ENCODE results near the gene GALNT15. TPM values are rescaled to one million over a fixed set of nuclear protein-coding genes. Genes with fewer than 3 reads are reported as not detected.

GALNT15 gene
- total and polyA plus RNA-seq, 2 of the 4 experiments (the other 2 are of a cell fraction) = 12.8 to 19.7 TPM

GRCh38 chr3:16183601-16184270 lies 9.3 kb downstream of the GALNT15 start (continued):
- no peak for TF ChIP-seq CHD1 (IDR thresholded peaks at IDR 0.05; ENCODE audit: low read depth, low read length)
- peak; percentile 90 for TF ChIP-seq FOS (IDR thresholded peaks at IDR 0.05; ENCODE audit: low read depth, low read length)
- peak; percentile 92 for TF ChIP-seq CEBPB (IDR thresholded peaks at IDR 0.05; ENCODE audit: low read depth, low read length)

GRCh38 chr3:16186086-16186485 lies 11.6 kb downstream of the GALNT15 start:
- in situ Hi-C loops (cut with MboI; ENCODE audit: low sequenced_read_pairs) = loop anchor here (10.0 kb wide), 1 partner anchor 371 kb away; no protein-coding TSS in a partner anchor

More at GRCh38 chr3:16186086-16186485, 11.6 kb downstream of the GALNT15 start:
- H3K27me3 ChIP-seq (ENCODE audit: control insufficient read depth, insufficient read depth, low read length) = no peaks in the 10 kb centered on the region
- dilution Hi-C loops (cut with HindIII; ENCODE audit: low sequenced_read_pairs, unreplicated experiment) (no loop called here), intact Hi-C loops (cut with micrococcal nuclease) (no loop called here)
- peaks cover 16 to 24% of the 10 kb centered on the region in 2 experiments; a peak in 3 of 4 replicates for H3K79me1 ChIP-seq (ENCODE audit: low read depth in 1 of 2, low read length in 2 of 2)
- no peak overlapping the region for H2AK9ac ChIP-seq (replicated peaks; ENCODE audit: low read depth, low read length, poor library complexity)
- no peak overlapping the region for H3K9ac ChIP-seq (ENCODE audit: low read depth, low read length)
- H3K27ac ChIP-seq (ENCODE audit: insufficient read depth, low read length) = no peak overlapping the region
- H3K9me1 ChIP-seq (ENCODE audit: insufficient read depth, low read length) = peaks cover 32% of the 10 kb centered on the region
- no CpG with 5 or more reads among the region's 1 CpG for WGBS, 2 experiments (ENCODE audit: extremely low coverage in 2 of 2, insufficient read length in 1 of 2)
- no peak overlapping the region for H2BK5ac ChIP-seq (ENCODE audit: low read depth, low read length, poor library complexity, severe bottlenecking)
- H3K18ac ChIP-seq (ENCODE audit: low read depth, low read length) = no peak overlapping the region
- no peaks in the 10 kb centered on the region for H4K20me1 ChIP-seq (ENCODE audit: insufficient read depth, low read length)
- ChIA-PET CTCF (interaction anchor here (0.6 kb wide), 1 partner anchor 91 kb away, joined by 3 read pairs; no protein-coding TSS in a partner anchor), POLR2A (ENCODE audit: unreplicated experiment) (no interaction called here)
- peaks cover 18% of the 10 kb centered on the region for H3K36me3 ChIP-seq (ENCODE audit: control insufficient read depth, insufficient read depth, low read length)
- H2BK15ac ChIP-seq (ENCODE audit: low read depth, low read length) = no peak overlapping the region
- peaks cover 19% of the 10 kb centered on the region for H3K4me1 ChIP-seq (ENCODE audit: control insufficient read depth, insufficient read depth, low read length)
- no peak overlapping the region for H2BK20ac ChIP-seq (ENCODE audit: low read depth, low read length)
- H3K56ac ChIP-seq (ENCODE audit: extremely low read depth, insufficient read depth, low read length) = no peak overlapping the region
- no peak overlapping the region for H2AFZ ChIP-seq (replicated peaks; ENCODE audit: low read length, poor library complexity)
- H3K4ac ChIP-seq (ENCODE audit: low read depth, low read length) = no peak overlapping the region
- ATAC-seq (ENCODE audit: low read depth) (no peak), DNase-seq (peak; percentile 35)
- H2BK120ac ChIP-seq (ENCODE audit: low read depth, low read length) = no peak overlapping the region
- H3K9me3 ChIP-seq (ENCODE audit: control insufficient read depth, insufficient read depth, low read length) = no peaks in the 10 kb centered on the region
- H3K4me2 ChIP-seq (ENCODE audit: low read depth, low read length) = no peak overlapping the region
- H2AK5ac ChIP-seq (ENCODE audit: low read depth, low read length) = no peak overlapping the region
- H3K4me3 ChIP-seq (ENCODE audit: insufficient read depth, low read depth, low read length) = no peak overlapping the region
- no peak for TF ChIP-seq USF2 (IDR thresholded peaks at IDR 0.05; ENCODE audit: low read depth, low read length)
- no peak for TF ChIP-seq ELK1 (IDR thresholded peaks at IDR 0.05; ENCODE audit: borderline replicate concordance, low read depth, low read length)
- TF ChIP-seq POLR2A (IDR thresholded peaks at IDR 0.05; ENCODE audit: low read depth, low read length) = no peak
- H3K14ac ChIP-seq (replicated peaks; ENCODE audit: low read depth, low read length) = no peak overlapping the region
- no TSS peak for BruUV-seq (replicated peaks)
- H3K23ac ChIP-seq (ENCODE audit: low read depth, low read length) = no peak overlapping the region
- no peak overlapping the region for H4K5ac ChIP-seq (ENCODE audit: low read depth, low read length)
- no peak overlapping the region for H4K8ac ChIP-seq (ENCODE audit: low read depth in 2 of 2, low read length in 2 of 2)
- H4K91ac ChIP-seq (ENCODE audit: insufficient read depth, low read depth, low read length) = no peak overlapping the region
